Testis (tissue), 3 donors: ENCODE results near the gene POLR3K. TPM values are rescaled to one million over a fixed set of nuclear protein-coding genes. Genes with fewer than 3 reads are reported as not detected.
"Not testable (repeated sequence)": the region's sequence is repeated elsewhere in the genome, so short reads cannot be mapped to it uniquely, and the experiment has no call there.

Experiments used
- DNase-seq: peaks from one replicate; pipeline ENCODE4 v3.0.0-alpha.2; 2019
- H3K27ac ChIP-seq, 2 donors: fragments of 200-600 bp; sonication (generic); one replicate each; pipeline ENCODE4 v1.5.1; 2019
- H3K27me3 ChIP-seq: fragments of 200-600 bp; sonication (generic); one replicate; pipeline ENCODE4 v1.5.1; 2019
- H3K36me3 ChIP-seq: fragments of 200-600 bp; sonication (generic); one replicate; pipeline ENCODE4 v1.5.1; 2017; ENCODE audit warnings: low read depth; ENCODE audit errors: missing control alignments
- H3K4me1 ChIP-seq: fragments of 200-600 bp; sonication (generic); one replicate; pipeline ENCODE4 v1.5.1; 2019
- H3K4me3 ChIP-seq, 2 donors: fragments of 200-600 bp; sonication (generic); one replicate each; pipeline ENCODE4 v1.5.1; 2017 to 2019
- H3K9me3 ChIP-seq: fragments of 200-600 bp; sonication (generic); one replicate; pipeline ENCODE4 v1.5.1; 2017
- CTCF ChIP-seq, 3 experiments: fragments of 450-650 bp in 2 of 3; fragments of 200-600 bp in 1 of 3; sonication (generic) in 1 of 3; IDR thresholded peaks; one replicate each; pipeline ENCODE4 v1.5.1; 2016 to 2019; ENCODE audit warnings: antibody characterized with exemption in 3 of 3, mild to moderate bottlenecking in 2 of 3, moderate library complexity in 1 of 3
- POLR2A ChIP-seq: fragments of 450-650 bp; IDR thresholded peaks from one replicate; pipeline ENCODE4 v1.6.1; 2017; ENCODE audit warnings: antibody characterized with exemption, mild to moderate bottlenecking, moderate library complexity
- WGBS, 2 donors: methylation state at CpG; one replicate each; pipeline ENCODE4 v1.1.5; 2018; 5-methylcytosine and 5-hydroxymethylcytosine counted together
- intact Hi-C: fragments of 100-400 bp; cut with DNase I; formaldehyde crosslinking; loops from one replicate; pipeline ENCODE4 v1.15.1; 2023; ENCODE audit warnings: low total_unique reads
- polyA plus RNA-seq: library from polyadenylated mRNA; stranded (reverse); fragments of 350-450 nt; fragmentation: Illumina TruSeq; extraction: RNeasy Lipid Tissue Mini Kit (QIAGEN cat#74804); gene quantifications from one replicate; pipeline ENCODE4 v1.2.3, GENCODE V29; 2014; ENCODE audit warnings: low read depth, low replicate concordance; ENCODE audit not compliant: insufficient read depth
- total RNA-seq, 2 donors: library from RNA; depleted of rRNA; stranded (reverse); fragments of >200 nt; gene quantifications; one replicate each; pipeline ENCODE4 v1.2.3, GENCODE V29; 2016

The POLR3K gene
- total and polyA plus RNA-seq, 3 donors from 2014 or later = 2.4 to 6.5 (median 3.0) TPM

DNA sequence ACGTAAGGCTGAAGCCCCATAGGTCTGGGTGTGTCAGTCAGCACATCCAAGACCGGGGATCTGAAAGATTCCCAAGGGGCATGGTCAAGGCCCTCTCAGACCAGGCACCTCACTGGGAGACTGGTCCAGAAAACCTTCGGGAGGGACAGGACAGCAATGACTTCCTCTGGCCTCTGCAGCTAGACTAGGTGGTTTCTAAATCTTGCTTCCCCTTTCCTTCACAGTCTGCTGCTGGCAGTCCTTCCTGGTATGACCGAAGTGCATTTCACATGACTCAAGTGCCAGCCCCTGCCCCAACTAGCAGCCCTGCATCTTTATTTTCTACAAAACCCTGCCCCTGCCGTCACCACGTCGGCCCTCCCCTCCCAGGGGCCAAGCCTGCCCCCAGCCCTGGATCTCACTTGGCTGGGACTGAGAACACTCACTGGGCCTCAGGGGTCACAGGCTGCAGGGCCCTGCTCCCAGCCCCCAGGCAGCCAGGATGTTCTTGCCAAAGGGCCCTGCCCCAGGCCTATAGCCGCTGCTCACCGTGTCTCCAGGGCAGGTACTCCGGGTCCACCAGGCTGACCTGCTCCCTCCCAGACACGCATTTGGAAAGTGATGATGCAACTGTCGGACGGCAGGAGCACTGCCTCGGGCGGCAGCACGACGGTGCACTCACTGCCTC, 18.3 kb downstream of the POLR3K start:
- no peaks in the 10 kb centered on the region for H3K4me1 ChIP-seq
- TF ChIP-seq POLR2A (no peak), CTCF (IDR thresholded peaks at IDR 0.05) (no peak)
- H3K36me3 ChIP-seq = no peaks in the 10 kb centered on the region
- 66 to 87% methylated on average over 7 to 17 of the region's 17 CpGs for WGBS, 2 donors
- no peak for DNase-seq
- intact Hi-C loops = no loop called here
- no peak overlapping the region for H3K27ac ChIP-seq
- no peaks in the 10 kb centered on the region for H3K9me3 ChIP-seq
- no peaks in the 10 kb centered on the region for H3K27me3 ChIP-seq
- H3K4me3 ChIP-seq = no peak overlapping the region

DNA sequence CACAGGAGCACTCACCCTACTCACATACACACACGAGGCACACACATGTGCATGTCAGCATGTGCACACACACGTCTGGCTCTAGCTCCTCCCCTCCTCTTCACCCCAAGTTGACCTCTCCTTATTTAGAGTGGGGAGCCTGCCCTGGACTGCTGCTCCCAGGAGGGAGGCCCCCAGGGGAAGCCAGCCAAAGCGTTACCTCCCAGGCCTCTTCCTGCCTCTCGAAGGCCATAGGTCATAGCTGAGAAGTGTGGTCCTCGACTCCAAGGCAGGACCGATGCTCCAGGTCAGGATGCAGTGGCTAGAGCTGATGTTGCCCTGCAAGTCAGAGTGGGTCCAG, 18.8 kb downstream of the POLR3K start:
- WGBS, 2 donors = 59 to 69% methylated on average over 6 of the region's 6 CpGs
- no peak for DNase-seq

DNA sequence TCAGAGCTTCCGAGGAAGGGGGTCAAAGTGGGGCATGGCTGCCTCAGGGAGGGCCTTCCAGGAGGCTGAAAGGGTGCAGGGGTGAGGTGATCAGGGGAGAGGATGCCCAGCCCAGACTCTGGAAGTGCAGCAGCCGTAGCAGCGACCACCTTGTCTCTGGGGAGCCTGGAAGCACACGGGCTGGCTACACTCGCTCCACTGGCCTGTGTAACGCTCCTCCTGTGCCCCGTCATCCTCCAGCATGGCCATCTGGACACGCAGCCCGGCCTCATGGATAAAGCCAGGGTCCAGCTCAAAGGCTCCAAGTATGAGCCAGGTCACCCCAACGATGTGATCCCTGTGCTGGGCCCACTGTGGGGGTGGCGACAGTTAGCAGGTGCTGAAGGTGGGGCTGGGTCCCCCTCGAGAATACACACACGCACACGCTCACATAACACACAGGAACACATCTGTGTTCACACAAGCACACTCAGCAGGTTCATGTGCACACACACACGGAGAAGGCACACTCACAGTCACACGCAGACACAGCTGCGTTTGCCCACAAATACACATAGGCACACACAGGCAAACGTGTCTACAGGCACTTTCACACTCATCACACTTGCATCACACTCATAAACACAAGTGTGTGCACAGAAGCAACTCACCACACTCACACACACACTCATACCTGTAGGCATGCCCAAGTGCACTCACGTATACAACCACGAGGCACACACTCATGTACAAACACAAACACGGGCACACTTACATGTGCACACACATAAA, 19.3 kb downstream of the POLR3K start:
- Histone ChIP-seq H3K36me3 (no peaks in the 10 kb centered on the region), H3K9me3 (no peaks in the 10 kb centered on the region), H3K27me3 (no peaks in the 10 kb centered on the region), H3K27ac (no peak overlapping the region), H3K4me3 (no peak overlapping the region), H3K4me1 (no peaks in the 10 kb centered on the region)
- DNase-seq = no peak
- WGBS, 2 donors = 90 to 91% methylated on average over 10 to 21 of the region's 21 CpGs
- intact Hi-C loops = no loop called here
- no peak for TF ChIP-seq CTCF (IDR thresholded peaks at IDR 0.05)

More for the DNA sequence above, 18.8 kb downstream of the POLR3K start:
- TF ChIP-seq POLR2A (no peak), CTCF (IDR thresholded peaks at IDR 0.05) (no peak)
- Histone ChIP-seq H3K36me3 (no peaks in the 10 kb centered on the region), H3K27ac (no peak overlapping the region), H3K27me3 (no peaks in the 10 kb centered on the region), H3K4me3 (no peak overlapping the region), H3K4me1 (no peaks in the 10 kb centered on the region), H3K9me3 (no peaks in the 10 kb centered on the region)
- intact Hi-C loops = no loop called here

DNA sequence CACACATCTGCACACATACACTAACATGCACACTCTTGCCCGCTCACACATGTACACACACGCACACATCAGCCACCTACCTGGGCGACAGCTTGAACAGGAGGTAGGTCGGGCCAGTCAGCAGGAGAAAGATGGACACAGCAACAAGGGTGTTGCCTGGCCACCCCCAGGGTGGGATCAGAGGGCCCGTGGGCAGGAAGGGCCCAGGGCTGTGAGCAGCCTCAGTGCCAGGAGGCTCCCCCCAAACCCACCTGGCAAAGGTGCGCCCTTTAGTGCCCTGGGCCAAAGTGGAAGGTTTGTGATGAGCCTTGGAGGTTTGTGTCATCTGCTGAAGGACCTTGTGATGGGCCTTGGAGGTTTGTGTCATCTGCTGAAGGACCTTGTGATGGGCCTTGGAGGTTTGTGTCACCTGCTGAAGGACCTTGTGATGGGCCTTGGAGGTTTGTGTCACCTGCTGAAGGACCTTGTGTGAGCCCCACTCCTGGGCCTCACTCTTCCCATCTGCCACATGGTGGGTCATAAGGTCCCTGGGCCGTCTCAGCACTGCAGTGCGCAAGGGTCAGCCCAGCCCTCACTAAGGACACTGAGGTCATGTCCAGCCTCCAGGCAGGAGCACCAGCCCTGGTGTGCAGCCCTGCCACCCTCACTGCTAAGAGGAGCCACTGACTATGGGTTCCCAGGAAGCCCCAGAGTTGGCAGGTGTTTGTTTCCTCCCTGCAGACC, 20.1 kb downstream of the POLR3K start:
- intact Hi-C loops, H3K9me3 ChIP-seq, DNase-seq, H3K4me3 ChIP-seq, H3K27ac ChIP-seq, H3K36me3 ChIP-seq, H3K4me1 ChIP-seq, H3K27me3 ChIP-seq: not testable (repeated sequence)
- WGBS, 2 donors = 80 to 96% methylated on average over 3 to 5 of the region's 8 CpGs

- not testable (repeated sequence) for DNase-seq, H3K27me3 ChIP-seq
Measured at GRCh38 chr16:30627-31026, 22.8 kb downstream of the POLR3K start.

GRCh38 chr16:25926-26348, 27.5 kb downstream of the POLR3K start:
- H3K27ac ChIP-seq, H3K27me3 ChIP-seq, H3K36me3 ChIP-seq, intact Hi-C loops, H3K4me3 ChIP-seq, DNase-seq, H3K4me1 ChIP-seq, H3K9me3 ChIP-seq: not testable (repeated sequence)
- 86% methylated on average over 3 of the region's 5 CpGs; no CpG with 5 or more reads in 1 of the 2 donors for WGBS, 2 donors

More at GRCh38 chr16:30627-31026, 22.8 kb downstream of the POLR3K start:
- H3K27ac ChIP-seq, H3K36me3 ChIP-seq, H3K4me3 ChIP-seq, intact Hi-C loops, H3K4me1 ChIP-seq, H3K9me3 ChIP-seq: not testable (repeated sequence)
- WGBS, 2 donors = 70% methylated on average over 1 of the region's 7 CpGs; no CpG with 5 or more reads in 1 of the 2 donors

GRCh38 chr16:24151-24550, 29.3 kb downstream of the POLR3K start:
- 75% methylated on average over 17 of the region's 22 CpGs; no CpG with 5 or more reads in 1 of the 2 donors for WGBS, 2 donors
- H3K27me3 ChIP-seq, intact Hi-C loops, DNase-seq, H3K36me3 ChIP-seq, H3K9me3 ChIP-seq, H3K4me1 ChIP-seq, H3K4me3 ChIP-seq, H3K27ac ChIP-seq: not testable (repeated sequence)

GRCh38 chr16:20886-21285, 32.5 kb downstream of the POLR3K start:
- DNase-seq, intact Hi-C loops, H3K4me1 ChIP-seq, H3K4me3 ChIP-seq, H3K27ac ChIP-seq, H3K9me3 ChIP-seq, H3K27me3 ChIP-seq, H3K36me3 ChIP-seq: not testable (repeated sequence)
- 89 to 96% methylated on average over 7 to 12 of the region's 12 CpGs for WGBS, 2 donors
